HepG2 (cell line): ENCODE measurements around the gene APOLD1. TPM values are rescaled to one million over a fixed set of nuclear protein-coding genes. Genes with fewer than 3 reads are reported as not detected.

ENCODE experiments used
- ATAC-seq: fragments of 200-7000 bp; cut with Tn5 transposase; 3 replicates; pipeline ENCODE4 v1.9.1; 2020; ENCODE audit warnings: mild to moderate bottlenecking, moderate library complexity
- BruUV-seq: library from RNA; stranded (reverse); fragments of 400-500 nt; replicated peaks from 2 replicates; lab custom pipeline; 2021; lab: Mats Ljungman, UMichigan
- CTCF ChIA-PET: fragments of 300-600 bp; formaldehyde crosslinking; extraction: SDS; loops from one replicate; lab custom pipeline; 2021; ENCODE audit warnings: low total read pairs, inconsistent platforms, low intra/inter-chr PET ratio; lab: Yijun Ruan, JAX
- POLR2A ChIA-PET: fragments of 350-600 bp; sonication (Branson Sonifier 250); formaldehyde crosslinking; loops from one replicate; lab custom pipeline; 2020; ENCODE audit warnings: antibody characterized with exemption, inconsistent platforms; lab: Yijun Ruan, JAX
- DNase-seq: peaks from one replicate; pipeline ENCODE4 v3.0.0-alpha.2; 2015; ENCODE audit warnings: low spot score
- FAIRE-seq: peaks from 3 replicates; lab custom pipeline; 2011; peaks lifted over from hg19 to GRCh38; lab: Jason Lieb, UNC
- H2AFZ ChIP-seq: one replicate; pipeline ENCODE4 v1.6.1; 2011; ENCODE audit warnings: low read length, inconsistent platforms
- H3K27ac ChIP-seq: fragments of 300-600 bp; 3 replicates; pipeline ENCODE4 v1.8.0; 2011; ENCODE audit warnings: mixed run types, mild to moderate bottlenecking, mixed read lengths, low read length, inconsistent platforms; ENCODE audit not compliant: insufficient read depth; ENCODE audit errors: extremely low read length
- H3K27me3 ChIP-seq, 2 experiments: fragments of 200-600 bp in 1 of 2; 2 replicates in 1 of 2; 3 replicates in 1 of 2; pipeline versions ENCODE4 v1.6.0 to v1.8.0; 2011; ENCODE audit warnings: low read length in 2 of 2, mild to moderate bottlenecking in 2 of 2, moderate library complexity in 2 of 2, inconsistent platforms in 1 of 2; ENCODE audit not compliant: insufficient read depth in 2 of 2, control insufficient read depth in 1 of 2
- H3K36me3 ChIP-seq, 2 experiments: fragments of 200-600 bp in 1 of 2; replicated peaks in 1 of 2; 2 replicates in 1 of 2; 3 replicates in 1 of 2; pipeline versions ENCODE4 v1.5.1 to v1.8.0; 2011; ENCODE audit warnings: low read length in 2 of 2, inconsistent platforms in 1 of 2; ENCODE audit not compliant: insufficient read depth in 2 of 2, control insufficient read depth in 1 of 2
- H3K4me1 ChIP-seq: 2 replicates; pipeline ENCODE4 v1.5.1; 2012; ENCODE audit warnings: low read length, inconsistent platforms; ENCODE audit not compliant: insufficient read depth
- H3K4me2 ChIP-seq: 2 replicates; pipeline ENCODE4 v1.6.0; 2011; ENCODE audit warnings: low read depth, low read length, inconsistent platforms
- H3K4me3 ChIP-seq, 3 experiments: fragments of 200-600 bp in 1 of 3; sonication (generic), shearing (Covaris generic) in 1 of 3; replicated peaks in 1 of 3; 2 replicates each; pipeline ENCODE4 v1.5.1; 2011 to 2016; ENCODE audit warnings: low read length in 3 of 3, inconsistent platforms in 2 of 3, low read depth in 2 of 3, mild to moderate bottlenecking in 2 of 3, control low read depth in 1 of 3, mixed read lengths in 1 of 3; ENCODE audit not compliant: insufficient read depth in 1 of 3
- H3K79me2 ChIP-seq: one replicate; pipeline ENCODE4 v1.6.1; 2011; ENCODE audit warnings: low read length, inconsistent platforms; ENCODE audit not compliant: insufficient read depth
- H3K9ac ChIP-seq: 2 replicates; pipeline ENCODE4 v1.6.0; 2011; ENCODE audit warnings: mild to moderate bottlenecking, low read depth, low read length, inconsistent platforms; ENCODE audit not compliant: insufficient read depth
- H3K9me3 ChIP-seq: 2 replicates; pipeline ENCODE4 v1.5.1; 2012; ENCODE audit warnings: mild to moderate bottlenecking, low read length
- H4K20me1 ChIP-seq: 2 replicates; pipeline ENCODE4 v1.6.0; 2011; ENCODE audit warnings: inconsistent platforms, mild to moderate bottlenecking, low read length, moderate library complexity; ENCODE audit not compliant: insufficient read depth
- FLYWCH1 ChIP-seq: sonication (generic); formaldehyde crosslinking; IDR thresholded peaks from 2 replicates; pipeline ENCODE4 v1.8.1; 2023; ENCODE audit warnings: mild to moderate bottlenecking, missing genetic modification reagents
- ZNF781 ChIP-seq: sonication (generic); formaldehyde crosslinking; IDR thresholded peaks from 2 replicates; pipeline ENCODE4 v1.5.1; 2020; ENCODE audit warnings: borderline replicate concordance, mild to moderate bottlenecking, missing genetic modification reagents; ENCODE audit errors: not compliant biosample characterization
- WGBS: methylation state at CpG from one replicate; pipeline ENCODE4 v1.1.6; 2017; ENCODE audit warnings: low lambda C conversion rate; 5-methylcytosine and 5-hydroxymethylcytosine counted together
- in situ Hi-C: cut with HindIII; loops from 2 replicates; pipeline ENCODE4 v1.10.0; 2017; ENCODE audit warnings: low pct_unique_long_range_greater_than_20kb; ENCODE audit not compliant: extremely low pct_ligation_motif_present
- intact Hi-C: fragments of 100-400 bp; cut with micrococcal nuclease; formaldehyde crosslinking; loops from one replicate; pipeline ENCODE4 v1.10.0; 2022; ENCODE audit not compliant: unreplicated experiment
- polyA plus RNA-seq, 8 experiments: library from polyadenylated mRNA; depleted of rRNA in 3 of 8; stranded (reverse) in 7 of 8; unstranded in 1 of 8; fragments of >200 nt; fragmentation: Illumina TruSeq in 4 of 8; extraction: Trizol in 4 of 8; gene quantifications; 2 replicates each; pipeline versions ENCODE4 v1.2.1 to v1.2.3, GENCODE V29; 2011 to 2016; ENCODE audit warnings: low read depth in 4 of 8, missing spikeins in 1 of 8, mixed read lengths in 1 of 8; ENCODE audit not compliant: insufficient read depth in 1 of 8
- total RNA-seq, 5 experiments: library from RNA; depleted of rRNA; stranded (reverse); fragments of >200 nt; fragmentation: Illumina TruSeq; extraction: Trizol; gene quantifications; 2 replicates each; pipeline ENCODE4 v1.2.3, GENCODE V29; 2016; ENCODE audit warnings: low read depth in 1 of 5
- TF ChIP-seq, protein P1 (sequence below): sonication (generic); formaldehyde crosslinking; IDR thresholded peaks from 2 replicates; pipeline ENCODE4 v1.5.0; 2020; ENCODE audit warnings: mild to moderate bottlenecking, missing genetic modification reagents

Gene APOLD1
- total and polyA plus RNA-seq, 2 of the 13 experiments (the other 11 are each of a cell fraction or from before 2014, with no cell fraction given) = 0.20 to 0.84 TPM

DNA sequence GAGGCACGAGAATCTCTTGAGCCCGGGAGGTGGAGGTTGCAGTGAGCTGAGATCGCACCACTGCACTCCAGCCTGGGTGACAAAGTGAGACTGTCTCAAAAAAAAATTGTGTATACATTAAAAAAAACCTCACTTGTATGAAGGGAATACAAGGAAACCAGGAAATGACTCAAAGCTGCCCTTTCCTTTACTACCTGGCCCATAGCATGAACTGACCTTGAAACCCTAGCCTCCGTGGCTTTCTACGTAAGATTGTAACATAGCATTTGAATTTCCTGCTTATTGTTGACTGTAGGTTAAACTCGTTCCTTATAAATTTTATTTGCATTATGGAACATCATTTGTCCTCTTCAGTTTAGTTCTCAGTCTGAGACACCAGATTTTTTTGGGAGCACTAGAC, 18.6 kb downstream of the APOLD1 start (continued):
- no peak for TF ChIP-seq ZNF781

DNA sequence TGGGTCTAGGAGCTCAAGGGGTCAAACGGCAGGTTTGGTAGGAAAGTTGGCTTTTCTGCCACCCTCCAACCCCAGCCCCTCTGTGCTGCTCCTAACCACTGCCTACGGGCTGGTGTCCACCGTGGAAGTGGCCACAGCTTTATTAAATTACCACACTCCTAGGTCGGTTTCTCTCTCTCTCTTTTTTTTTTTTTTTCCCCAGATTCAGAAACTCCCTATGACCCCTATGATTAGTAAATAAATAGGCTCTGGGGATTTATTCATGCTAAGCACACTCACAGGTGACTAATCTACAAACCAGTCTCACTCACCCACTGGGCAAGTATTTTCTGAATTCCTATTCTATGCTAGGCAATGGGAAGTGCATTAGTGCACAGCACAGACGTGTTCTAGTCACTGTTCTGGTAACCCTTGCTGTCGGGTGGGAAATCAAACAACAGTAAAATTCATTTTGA, 19.0 kb downstream of the APOLD1 start:
- TF ChIP-seq FLYWCH1 (CRISPR knock-in tag) = no peak
- TF ChIP-seq, protein P1, sequence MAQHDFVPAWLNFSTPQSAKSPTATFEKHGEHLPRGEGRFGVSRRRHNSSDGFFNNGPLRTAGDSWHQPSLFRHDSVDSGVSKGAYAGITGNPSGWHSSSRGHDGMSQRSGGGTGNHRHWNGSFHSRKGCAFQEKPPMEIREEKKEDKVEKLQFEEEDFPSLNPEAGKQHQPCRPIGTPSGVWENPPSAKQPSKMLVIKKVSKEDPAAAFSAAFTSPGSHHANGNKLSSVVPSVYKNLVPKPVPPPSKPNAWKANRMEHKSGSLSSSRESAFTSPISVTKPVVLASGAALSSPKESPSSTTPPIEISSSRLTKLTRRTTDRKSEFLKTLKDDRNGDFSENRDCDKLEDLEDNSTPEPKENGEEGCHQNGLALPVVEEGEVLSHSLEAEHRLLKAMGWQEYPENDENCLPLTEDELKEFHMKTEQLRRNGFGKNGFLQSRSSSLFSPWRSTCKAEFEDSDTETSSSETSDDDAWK (CRISPR knock-in tag) = no peak
- Histone ChIP-seq H3K27ac (no peak overlapping the region), H4K20me1 (no peaks in the 10 kb centered on the region), H3K79me2 (no peaks in the 10 kb centered on the region), H3K4me1 (peaks cover 48% of the 10 kb centered on the region), H3K27me3 (no peaks in the 10 kb centered on the region; a peak in 1 of 5 replicates), H3K36me3 (no peaks in the 10 kb centered on the region), H3K9ac (no peak overlapping the region), H3K4me3 (no peak overlapping the region), H3K4me2 (peak overlapping the region; percentile 42; the same call in 1 of the 2 replicates), H2AFZ (no peak overlapping the region), H3K9me3 (no peaks in the 10 kb centered on the region)
- WGBS = 19% methylated on average over 6 of the region's 6 CpGs
- ChIA-PET CTCF (no interaction called here), POLR2A (no interaction called here)
- no peak for FAIRE-seq
- intact Hi-C loops (loop anchor here (10.0 kb wide), 1 partner anchor 410 kb away; no protein-coding TSS in a partner anchor), in situ Hi-C loops (no loop called here)
- ATAC-seq = peak; percentile 58; the same call in 2 of the 3 replicates
- no TSS peak for BruUV-seq
- DNase-seq = peak; percentile 36
